Smooth muscle cell of the brain vasculature (primary cell): ENCODE results near the gene HDAC9.
"Not testable (repeated sequence)": the region's sequence is repeated elsewhere in the genome, so short reads cannot be mapped to it uniquely, and the experiment has no call there.

Experiments
- DNase-seq: peaks from one replicate; pipeline ENCODE4 v3.0.0-alpha.2; 2012; ENCODE audit warnings: low read depth, low spot score

Gene HDAC9

GRCh38 chr7:18965657-18966056 is 470.1 kb downstream of the HDAC9 start:
- no peak for DNase-seq

GRCh38 chr7:18967755-18968154 is 472.2 kb downstream of the HDAC9 start:
- DNase-seq, result not testable (repeated sequence)

- no peak for DNase-seq
Observed at GRCh38 chr7:18971839-18972238, 476.3 kb downstream of the HDAC9 start.

GRCh38 chr7:18974803-18975202 is 479.3 kb downstream of the HDAC9 start:
- DNase-seq, result no peak

GRCh38 chr7:18975276-18975675 is 479.7 kb downstream of the HDAC9 start:
- DNase-seq, result no peak

GRCh38 chr7:18975689-18976280 is 480.2 kb downstream of the HDAC9 start:
- DNase-seq, result no peak

DNA sequence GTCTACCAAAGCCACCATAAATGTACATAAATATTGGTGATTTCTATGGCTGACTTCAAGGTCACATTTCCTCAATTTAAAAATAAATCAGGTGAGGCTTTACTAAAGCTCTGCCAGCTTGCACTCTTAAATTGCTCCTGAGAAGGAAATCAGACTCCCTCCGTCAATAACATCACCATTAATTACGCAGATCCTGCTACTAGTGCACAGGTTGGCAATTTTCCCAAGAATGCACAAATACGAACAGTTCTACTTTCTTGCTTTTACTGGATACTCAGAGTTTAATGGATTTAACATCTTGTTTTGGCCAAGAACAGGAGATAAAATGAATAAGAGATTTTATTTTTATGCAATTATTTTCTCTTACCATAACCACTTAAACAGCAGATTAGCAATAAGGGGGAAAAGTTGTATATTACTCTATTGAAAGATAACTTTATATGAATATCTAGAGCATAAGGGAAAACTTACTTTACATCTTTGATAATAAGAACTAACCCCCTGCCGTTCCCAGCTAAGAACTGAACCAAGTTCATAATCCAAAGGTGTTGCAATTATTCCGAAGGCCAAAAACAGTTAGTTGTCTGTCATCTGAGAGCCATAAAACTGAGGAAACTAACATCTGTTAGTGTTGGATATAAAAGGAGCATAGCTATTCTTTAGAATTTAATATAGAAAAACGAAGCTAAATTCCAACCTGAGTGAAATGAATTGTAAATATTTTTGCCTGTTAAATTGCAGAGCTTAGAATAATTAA is 481.3 kb downstream of the HDAC9 start:
- no peak for DNase-seq

DNA sequence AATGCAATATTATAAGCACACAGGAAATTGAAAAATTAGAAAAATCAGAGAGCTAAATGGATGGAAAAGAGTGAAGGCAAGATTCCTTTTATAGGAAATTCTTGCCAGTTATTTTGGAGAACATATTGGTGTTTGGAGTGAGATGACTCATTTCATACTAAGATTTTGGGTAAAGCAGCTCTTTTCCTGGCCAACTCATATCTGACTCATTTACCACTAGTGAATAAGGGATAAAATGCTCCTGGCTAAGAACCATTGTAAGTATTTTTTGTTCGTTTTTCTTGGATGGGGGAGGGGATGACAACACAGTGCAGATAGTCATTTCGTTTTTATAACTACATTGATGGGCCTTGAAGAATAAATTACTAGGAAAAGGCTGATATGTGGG is 482.6 kb downstream of the HDAC9 start:
- no peak for DNase-seq

DNA sequence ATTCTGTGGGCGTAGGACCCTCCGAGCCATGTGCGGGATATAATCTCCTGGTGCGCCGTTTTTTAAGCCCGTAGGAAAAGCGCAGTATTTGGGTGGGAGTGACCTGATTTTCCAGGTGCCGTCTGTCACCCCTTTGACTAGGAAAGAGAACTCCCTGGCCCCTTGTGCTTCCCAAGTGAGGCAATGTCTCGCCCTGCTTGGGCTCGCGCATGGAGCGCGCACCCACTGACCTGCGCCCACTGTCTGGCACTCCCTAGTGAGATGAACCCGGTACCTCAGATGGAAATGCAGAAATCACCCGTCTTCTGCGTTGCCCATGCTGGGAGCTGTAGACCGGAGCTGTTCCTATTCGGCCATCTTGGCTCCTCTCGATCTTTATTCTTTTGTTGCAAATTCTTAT is 495.2 kb downstream of the HDAC9 start:
- not testable (repeated sequence) for DNase-seq

GRCh38 chr7:18993933-18994668 is 498.6 kb downstream of the HDAC9 start:
- no peak for DNase-seq

DNA sequence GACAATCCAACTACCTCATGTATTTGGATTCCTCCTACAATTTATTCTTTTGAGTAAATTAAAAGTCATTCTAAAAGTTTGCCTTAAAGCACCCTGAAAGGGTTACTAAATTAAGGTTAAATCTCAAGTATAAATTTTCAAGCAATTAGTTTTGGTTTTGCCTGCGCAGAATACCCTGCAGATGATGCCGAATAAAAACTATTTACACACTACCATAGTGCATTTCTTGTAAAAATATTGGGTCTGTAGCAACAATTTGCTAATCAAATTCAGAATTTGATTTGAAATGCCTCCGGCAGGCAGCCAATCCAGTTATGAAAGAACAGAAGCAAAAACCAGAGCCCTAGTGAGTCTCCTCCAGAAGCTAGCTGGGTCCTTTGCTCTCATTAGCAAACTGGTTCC is 499.7 kb downstream of the HDAC9 start:
- DNase-seq, result no peak

DNA sequence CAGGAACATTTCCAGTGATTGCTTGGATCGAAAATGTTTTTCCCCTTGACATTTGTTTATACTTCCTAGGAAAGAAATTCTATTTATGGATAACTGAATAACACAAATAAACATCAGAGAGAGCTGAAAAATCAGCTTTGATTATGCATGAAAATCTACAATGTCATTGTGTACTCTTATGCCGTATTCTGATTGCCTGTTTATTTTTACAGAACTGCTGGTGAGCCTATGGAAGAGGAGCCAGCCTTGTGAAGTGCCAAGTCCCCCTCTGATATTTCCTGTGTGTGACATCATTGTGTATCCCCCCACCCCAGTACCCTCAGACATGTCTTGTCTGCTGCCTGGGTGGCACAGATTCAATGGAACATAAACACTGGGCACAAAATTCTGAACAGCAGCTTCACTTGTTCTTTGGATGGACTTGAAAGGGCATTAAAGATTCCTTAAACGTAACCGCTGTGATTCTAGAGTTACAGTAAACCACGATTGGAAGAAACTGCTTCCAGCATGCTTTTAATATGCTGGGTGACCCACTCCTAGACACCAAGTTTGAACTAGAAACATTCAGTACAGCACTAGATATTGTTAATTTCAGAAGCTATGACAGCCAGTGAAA is 500.4 kb downstream of the HDAC9 start:
- no peak for DNase-seq

GRCh38 chr7:18996583-18996982 is 501.0 kb downstream of the HDAC9 start:
- no peak for DNase-seq

- DNase-seq, result no peak
Observed at GRCh38 chr7:18997477-18998150, 502.1 kb downstream of the HDAC9 start.

GRCh38 chr7:19000410-19000809 is 504.9 kb downstream of the HDAC9 start:
- DNase-seq, result no peak

- DNase-seq, result no peak
Observed at GRCh38 chr7:19001854-19002253, 506.3 kb downstream of the HDAC9 start.

DNA sequence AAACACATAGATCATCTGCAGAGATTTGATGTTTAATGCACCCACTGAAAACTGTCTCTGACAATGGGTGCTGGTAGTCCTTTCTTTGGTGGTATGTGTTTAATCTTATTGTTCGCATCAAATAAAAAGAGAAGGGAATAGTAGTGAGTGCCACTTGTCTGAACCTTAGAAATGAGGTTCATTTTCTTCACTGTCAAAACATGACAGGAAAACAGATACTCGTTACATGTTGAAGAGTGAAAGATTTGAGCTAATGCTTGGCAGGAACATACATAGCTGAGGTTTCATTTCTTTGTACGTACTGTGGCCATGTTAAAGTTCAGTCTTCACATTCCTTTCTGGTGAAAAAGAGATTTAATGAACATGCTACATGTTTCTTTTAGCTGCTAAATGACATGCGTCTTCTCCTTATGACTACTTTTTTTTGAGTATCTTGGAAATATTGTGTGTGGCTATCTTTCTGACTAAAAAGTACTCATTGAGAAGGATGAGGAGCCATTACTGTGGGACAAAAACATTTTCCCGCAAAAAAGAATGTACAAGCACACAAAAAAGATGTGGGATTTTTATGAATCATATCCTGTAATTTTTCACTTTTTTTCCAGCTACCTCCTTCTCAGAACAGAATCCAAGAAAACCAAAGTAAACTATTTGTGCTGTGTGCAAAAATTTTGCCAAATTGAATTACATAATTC is 513.8 kb downstream of the HDAC9 start:
- no peak for DNase-seq

DNA sequence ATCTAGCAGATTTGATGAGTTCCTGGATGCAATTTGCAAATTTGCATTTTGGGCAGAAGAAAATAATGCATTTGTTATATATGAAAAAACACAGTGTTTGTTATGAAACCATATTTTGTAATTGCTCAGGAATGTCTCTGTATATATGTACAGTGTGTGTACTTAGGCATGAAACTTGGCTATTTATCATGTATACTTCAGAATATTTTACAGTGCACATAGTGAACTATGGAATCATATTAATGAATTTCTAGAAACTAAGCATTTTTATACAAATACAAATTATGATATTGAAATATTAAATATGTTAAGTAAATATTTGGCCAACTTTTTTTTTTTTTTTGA is 514.4 kb downstream of the HDAC9 start:
- no peak for DNase-seq

DNA sequence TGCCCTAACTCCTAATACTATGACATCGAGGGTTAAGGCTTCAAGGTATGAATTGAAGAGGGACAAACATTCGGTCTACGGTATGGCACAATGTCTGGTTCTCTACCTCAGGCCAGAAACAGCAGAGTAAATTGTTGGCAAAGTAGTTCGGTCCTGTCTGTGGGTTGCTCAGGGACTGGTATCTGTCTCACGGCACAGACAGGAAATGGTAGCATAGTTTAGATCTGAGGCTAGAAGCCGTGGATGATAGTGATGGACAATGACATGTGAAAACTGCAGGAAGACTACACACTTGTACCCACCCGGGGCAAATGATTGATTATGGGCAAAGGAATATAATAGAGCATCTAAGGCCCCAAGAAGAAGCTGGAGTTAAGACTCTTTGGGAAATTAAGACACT is 515.7 kb downstream of the HDAC9 start:
- no peak for DNase-seq

GRCh38 chr7:19015098-19015497 is 519.5 kb downstream of the HDAC9 start:
- no peak for DNase-seq

DNA sequence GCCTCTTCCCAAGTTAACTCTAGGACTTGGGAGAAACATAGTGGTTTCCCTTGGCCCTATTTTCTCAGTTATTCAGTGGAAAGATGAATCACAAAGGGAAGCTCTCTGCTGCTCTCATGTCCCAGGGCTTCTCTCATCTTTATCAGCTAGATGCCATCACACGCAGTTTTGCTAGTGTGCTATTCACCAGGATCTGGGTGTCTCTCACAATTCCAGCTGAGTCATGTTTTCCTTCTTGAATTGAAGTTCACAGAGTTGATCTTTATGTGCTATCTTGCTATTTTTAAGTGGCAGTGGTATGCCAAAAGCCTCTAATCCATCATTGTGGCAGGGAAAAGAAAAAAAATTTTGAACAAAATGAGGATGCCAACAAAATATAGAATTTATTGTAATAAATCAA is 520.6 kb downstream of the HDAC9 start:
- no peak for DNase-seq
